Parathyroid adenoma (tissue), 2 donors: Measurements from ENCODE around the gene ADAM12.

Experiments
- H2AFZ ChIP-seq: fragments of 300-600 bp; sonication (generic); one replicate; pipeline ENCODE4 v1.7.0; 2017; ENCODE audit warnings: antibody characterized with exemption, mild to moderate bottlenecking
- H3K27ac ChIP-seq: fragments of 300-600 bp; sonication (generic); one replicate; pipeline ENCODE4 v1.7.0; 2017
- H3K27me3 ChIP-seq: fragments of 300-600 bp; sonication (generic); one replicate; pipeline ENCODE4 v1.7.0; 2017; ENCODE audit warnings: low read length; ENCODE audit not compliant: control insufficient read depth, insufficient read depth
- H3K36me3 ChIP-seq: fragments of 300-600 bp; sonication (generic); one replicate; pipeline ENCODE4 v1.7.0; 2017; ENCODE audit warnings: low read length; ENCODE audit not compliant: control insufficient read depth, insufficient read depth
- H3K4me1 ChIP-seq: fragments of 300-600 bp; sonication (generic); one replicate; pipeline ENCODE4 v1.7.0; 2017; ENCODE audit warnings: control low read depth
- H3K4me2 ChIP-seq: fragments of 300-600 bp; sonication (generic); one replicate; pipeline ENCODE4 v1.7.0; 2017; ENCODE audit warnings: low read length
- H3K4me3 ChIP-seq: fragments of 300-600 bp; sonication (generic); one replicate; pipeline ENCODE4 v1.7.0; 2017; ENCODE audit warnings: low read depth, low read length
- H3K79me2 ChIP-seq: fragments of 300-600 bp; sonication (generic); one replicate; pipeline ENCODE4 v1.7.0; 2017; ENCODE audit warnings: control low read depth
- H3K9ac ChIP-seq: fragments of 300-600 bp; sonication (generic); one replicate; pipeline ENCODE4 v1.7.0; 2017; ENCODE audit warnings: mild to moderate bottlenecking
- H3K9me3 ChIP-seq: fragments of 300-600 bp; sonication (generic); one replicate; pipeline ENCODE4 v1.7.0; 2017; ENCODE audit warnings: low read length; ENCODE audit not compliant: control insufficient read depth
- TF ChIP-seq, protein P1 (sequence below): fragments of 300-600 bp; sonication (generic); IDR thresholded peaks from one replicate; pipeline ENCODE4 v1.7.0; 2017; ENCODE audit warnings: antibody characterized with exemption, mild to moderate bottlenecking
- donor health status: primary hyperparathyroidism.

The ADAM12 gene

DNA sequence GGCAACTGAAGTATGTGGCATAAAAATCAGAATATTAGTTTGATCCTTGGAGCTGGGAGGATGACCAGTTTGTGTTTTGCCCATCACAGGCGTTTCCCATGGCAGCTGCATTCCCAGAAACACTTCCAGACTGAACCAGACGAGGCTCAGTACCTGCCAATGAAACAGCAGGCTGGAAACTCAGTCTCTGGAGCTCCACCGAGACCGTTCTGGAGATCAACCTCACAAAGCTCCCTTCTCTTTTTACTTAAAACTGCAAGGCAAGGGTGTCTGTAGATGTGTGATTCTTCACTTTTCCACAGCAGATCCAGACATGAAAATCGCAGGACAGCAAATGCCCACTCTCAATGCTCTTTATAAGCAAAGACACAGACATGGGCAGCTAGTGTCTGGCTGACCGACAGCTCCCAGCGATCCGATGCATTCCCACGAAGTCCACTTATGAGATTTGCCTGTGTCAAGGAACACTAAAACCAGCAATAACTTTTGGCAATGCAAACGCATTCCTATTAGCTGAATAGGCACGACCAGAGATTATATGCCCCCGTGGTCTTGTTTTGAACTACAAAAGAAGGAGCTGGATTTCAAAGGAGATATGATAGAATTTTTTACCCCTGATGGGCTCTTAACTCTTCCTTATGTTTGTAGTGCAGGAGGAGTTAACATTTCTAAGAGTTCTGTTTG lies 72.6 kb downstream of the ADAM12 start:
- Histone ChIP-seq H3K9me3 (no peaks in the 10 kb centered on the region), H3K9ac (no peak overlapping the region), H2AFZ (no peak overlapping the region), H3K36me3 (no peaks in the 10 kb centered on the region), H3K4me1 (no peaks in the 10 kb centered on the region), H3K4me3 (no peak overlapping the region), H3K27me3 (no peaks in the 10 kb centered on the region), H3K27ac (no peak overlapping the region), H3K79me2 (no peaks in the 10 kb centered on the region), H3K4me2 (no peak overlapping the region)
- TF ChIP-seq, protein P1, sequence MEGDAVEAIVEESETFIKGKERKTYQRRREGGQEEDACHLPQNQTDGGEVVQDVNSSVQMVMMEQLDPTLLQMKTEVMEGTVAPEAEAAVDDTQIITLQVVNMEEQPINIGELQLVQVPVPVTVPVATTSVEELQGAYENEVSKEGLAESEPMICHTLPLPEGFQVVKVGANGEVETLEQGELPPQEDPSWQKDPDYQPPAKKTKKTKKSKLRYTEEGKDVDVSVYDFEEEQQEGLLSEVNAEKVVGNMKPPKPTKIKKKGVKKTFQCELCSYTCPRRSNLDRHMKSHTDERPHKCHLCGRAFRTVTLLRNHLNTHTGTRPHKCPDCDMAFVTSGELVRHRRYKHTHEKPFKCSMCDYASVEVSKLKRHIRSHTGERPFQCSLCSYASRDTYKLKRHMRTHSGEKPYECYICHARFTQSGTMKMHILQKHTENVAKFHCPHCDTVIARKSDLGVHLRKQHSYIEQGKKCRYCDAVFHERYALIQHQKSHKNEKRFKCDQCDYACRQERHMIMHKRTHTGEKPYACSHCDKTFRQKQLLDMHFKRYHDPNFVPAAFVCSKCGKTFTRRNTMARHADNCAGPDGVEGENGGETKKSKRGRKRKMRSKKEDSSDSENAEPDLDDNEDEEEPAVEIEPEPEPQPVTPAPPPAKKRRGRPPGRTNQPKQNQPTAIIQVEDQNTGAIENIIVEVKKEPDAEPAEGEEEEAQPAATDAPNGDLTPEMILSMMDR: no peak

DNA sequence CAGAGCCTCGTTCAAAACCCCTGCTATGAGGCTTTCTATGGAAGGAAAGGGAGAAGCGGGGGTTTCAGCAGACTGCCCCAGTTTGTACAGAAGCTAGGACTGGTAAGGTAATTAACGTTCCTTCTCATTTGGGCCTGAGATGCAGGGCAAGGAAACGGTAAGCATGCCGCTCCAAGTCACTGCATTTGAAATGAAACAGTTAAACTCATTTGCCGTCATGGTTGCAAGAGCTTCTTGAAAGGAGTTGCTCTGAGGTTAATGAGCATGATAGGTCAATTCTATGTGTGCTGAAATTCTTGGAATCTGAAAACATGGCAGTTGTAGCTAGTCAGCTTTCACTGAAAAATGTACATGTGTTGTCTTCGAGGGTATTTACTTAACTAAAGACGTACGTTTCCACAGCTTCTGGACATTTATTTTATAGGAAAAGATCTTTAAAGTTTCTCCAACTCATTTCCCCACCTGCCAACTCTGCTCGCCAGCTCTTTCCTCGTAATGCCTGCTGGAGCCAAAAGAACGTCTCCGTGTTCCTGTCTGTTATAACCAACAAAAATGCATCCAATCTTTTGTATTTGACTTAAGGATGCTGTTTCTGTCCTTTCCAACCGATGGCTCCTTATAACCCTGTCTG lies 73.3 kb downstream of the ADAM12 start:
- Histone ChIP-seq H3K4me1 (no peaks in the 10 kb centered on the region), H2AFZ (no peak overlapping the region), H3K4me3 (no peak overlapping the region), H3K27me3 (no peaks in the 10 kb centered on the region), H3K4me2 (no peak overlapping the region), H3K9me3 (no peaks in the 10 kb centered on the region), H3K27ac (no peak overlapping the region), H3K9ac (no peak overlapping the region), H3K36me3 (no peaks in the 10 kb centered on the region), H3K79me2 (no peaks in the 10 kb centered on the region)
- TF ChIP-seq, protein P1: no peak

DNA sequence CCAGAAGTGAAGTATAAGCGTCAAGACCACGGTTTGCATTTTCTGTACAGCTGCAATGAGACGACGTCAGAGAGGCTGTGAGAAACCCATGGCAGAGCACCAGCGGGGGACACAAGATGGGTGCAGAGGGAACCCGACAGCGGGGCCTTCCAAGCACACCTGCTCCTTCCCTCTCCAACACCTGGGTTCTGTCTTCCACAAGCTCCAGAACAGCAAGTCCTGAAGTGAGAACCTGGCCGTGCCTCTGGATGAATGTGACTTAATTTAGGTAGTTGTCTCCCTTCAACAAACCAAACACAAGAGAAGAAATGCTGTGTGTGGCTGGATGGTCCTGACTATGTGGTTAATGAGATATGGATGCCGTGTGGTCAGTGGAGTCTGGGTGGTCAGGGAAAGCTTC lies 76.1 kb downstream of the ADAM12 start:
- Histone ChIP-seq H3K27ac (no peak overlapping the region), H3K4me1 (no peaks in the 10 kb centered on the region), H3K4me2 (no peak overlapping the region), H3K36me3 (no peaks in the 10 kb centered on the region), H3K9ac (no peak overlapping the region), H3K27me3 (no peaks in the 10 kb centered on the region), H3K79me2 (no peaks in the 10 kb centered on the region), H3K9me3 (no peaks in the 10 kb centered on the region), H2AFZ (no peak overlapping the region), H3K4me3 (no peak overlapping the region)
- TF ChIP-seq, protein P1: no peak

DNA sequence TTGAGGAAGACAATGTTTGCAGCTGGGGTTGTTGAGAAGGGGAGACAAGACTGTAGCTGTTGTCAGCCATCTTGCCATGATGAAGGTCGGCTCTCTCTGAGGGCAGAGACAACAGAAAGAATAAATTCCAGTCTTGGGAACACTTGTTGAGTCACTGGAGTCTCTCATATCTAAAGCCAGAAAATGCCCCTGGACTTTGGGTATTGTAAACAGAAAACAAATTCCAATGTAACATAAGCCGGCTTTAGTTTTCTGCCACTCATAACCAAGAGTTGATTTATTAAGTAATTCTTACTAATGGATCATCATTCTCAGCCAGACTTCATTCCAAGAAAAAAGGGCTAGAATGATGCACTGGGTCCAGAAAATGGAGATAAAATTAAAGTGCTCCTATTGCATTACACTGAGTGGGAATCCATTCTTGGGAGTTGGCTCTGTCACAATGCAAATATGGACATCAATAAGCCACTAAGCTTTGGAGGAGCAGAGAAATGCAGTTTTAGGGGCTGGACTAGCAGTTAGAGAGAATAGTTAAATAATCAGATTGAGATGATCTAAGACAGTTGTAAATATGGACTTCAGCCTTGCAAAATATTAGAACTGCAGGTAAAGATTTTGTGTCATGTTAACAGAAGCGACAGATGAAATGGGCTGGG lies 78.9 kb downstream of the ADAM12 start:
- TF ChIP-seq, protein P1: no peak
- Histone ChIP-seq H2AFZ (no peak overlapping the region), H3K27me3 (no peaks in the 10 kb centered on the region), H3K4me1 (no peaks in the 10 kb centered on the region), H3K9me3 (no peaks in the 10 kb centered on the region), H3K36me3 (no peaks in the 10 kb centered on the region), H3K4me3 (no peak overlapping the region), H3K4me2 (no peak overlapping the region), H3K9ac (no peak overlapping the region), H3K79me2 (no peaks in the 10 kb centered on the region), H3K27ac (no peak overlapping the region)
